CD4-positive, alpha-beta T cell treated with Interleukin-12 subunit alpha and Interleukin-12 subunit beta, for 1 hour (primary cell): Measurements from ENCODE around the gene OSBP2.

Experiments used
- DNase-seq: peaks from one replicate; pipeline ENCODE4 v3.0.0-alpha.2; 2020

OSBP2 gene

GRCh38 chr22:30871391-30872284 is 177.0 kb downstream of the OSBP2 start:
- no peak for DNase-seq

DNA sequence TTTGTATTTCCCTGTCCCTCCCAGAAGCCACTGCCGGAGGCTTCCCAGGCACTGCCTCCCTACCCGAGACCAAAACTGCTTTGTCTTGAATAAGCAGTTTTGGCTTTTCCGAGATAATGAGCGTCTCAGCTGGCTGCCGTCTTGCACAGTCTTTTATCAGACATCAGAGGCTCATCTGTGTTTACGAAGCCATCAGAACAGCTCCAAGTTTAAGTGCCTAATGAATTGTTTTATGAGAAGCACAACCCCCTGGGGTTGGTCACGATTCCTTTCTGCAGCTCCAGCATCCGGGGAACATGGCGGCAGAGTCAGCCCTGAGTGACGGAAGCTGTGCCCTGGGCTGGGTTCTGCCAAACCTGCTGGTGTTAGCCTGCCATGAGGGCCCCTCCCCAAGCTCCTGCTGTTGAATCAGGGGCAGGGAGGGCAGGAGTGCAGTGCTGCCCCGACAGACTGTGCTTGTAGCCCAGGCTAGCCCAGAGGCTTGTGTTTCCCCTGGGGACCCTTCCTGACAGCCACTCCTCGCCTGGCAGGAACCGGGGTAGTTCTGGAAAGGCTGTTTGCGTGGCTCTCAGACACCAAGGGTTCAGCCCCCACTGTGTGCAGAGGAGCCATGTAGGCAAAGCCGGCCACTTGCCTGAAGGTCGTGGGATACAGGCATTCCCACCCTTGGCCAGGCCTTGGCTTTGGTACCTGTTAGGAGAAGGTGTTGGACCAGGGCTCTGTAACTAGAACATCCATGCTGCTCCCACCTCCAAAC is 177.8 kb downstream of the OSBP2 start:
- DNase-seq: no peak

DNA sequence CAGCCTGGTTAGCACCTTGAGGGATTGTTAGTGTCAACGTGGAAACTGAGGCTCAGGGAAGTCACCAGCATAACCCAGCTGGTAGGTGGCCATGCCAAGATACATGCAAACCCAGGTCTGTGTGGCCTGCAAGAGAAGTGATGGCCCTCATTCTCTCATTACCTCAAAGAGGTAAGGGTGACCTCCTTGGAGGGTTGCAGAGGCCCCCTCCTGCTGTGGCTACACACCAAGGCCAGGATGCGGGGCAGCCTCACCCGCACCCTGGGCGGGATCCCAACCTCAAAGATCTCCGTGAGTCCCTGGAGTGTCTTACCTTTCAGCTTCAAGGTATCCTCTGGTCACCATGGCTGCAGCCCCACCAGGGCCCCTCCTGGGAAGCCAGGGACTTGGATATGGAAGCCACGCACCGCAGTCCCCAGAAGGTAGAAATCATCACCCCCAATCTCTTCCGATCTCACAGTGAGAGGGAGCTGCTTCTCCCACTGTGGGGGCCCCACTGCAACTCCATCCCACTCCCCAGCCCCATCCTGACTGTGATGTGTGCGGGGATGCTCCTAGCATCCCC is 178.5 kb downstream of the OSBP2 start:
- no peak for DNase-seq

- DNase-seq: no peak
These were observed 179.0 kb downstream of the OSBP2 start for GRCh38 chr22:30873661-30874060.

GRCh38 chr22:30874431-30875370 is 180.0 kb downstream of the OSBP2 start:
- DNase-seq: no peak

- no peak for DNase-seq
These were observed 181.0 kb downstream of the OSBP2 start for GRCh38 chr22:30875481-30876215.

DNA sequence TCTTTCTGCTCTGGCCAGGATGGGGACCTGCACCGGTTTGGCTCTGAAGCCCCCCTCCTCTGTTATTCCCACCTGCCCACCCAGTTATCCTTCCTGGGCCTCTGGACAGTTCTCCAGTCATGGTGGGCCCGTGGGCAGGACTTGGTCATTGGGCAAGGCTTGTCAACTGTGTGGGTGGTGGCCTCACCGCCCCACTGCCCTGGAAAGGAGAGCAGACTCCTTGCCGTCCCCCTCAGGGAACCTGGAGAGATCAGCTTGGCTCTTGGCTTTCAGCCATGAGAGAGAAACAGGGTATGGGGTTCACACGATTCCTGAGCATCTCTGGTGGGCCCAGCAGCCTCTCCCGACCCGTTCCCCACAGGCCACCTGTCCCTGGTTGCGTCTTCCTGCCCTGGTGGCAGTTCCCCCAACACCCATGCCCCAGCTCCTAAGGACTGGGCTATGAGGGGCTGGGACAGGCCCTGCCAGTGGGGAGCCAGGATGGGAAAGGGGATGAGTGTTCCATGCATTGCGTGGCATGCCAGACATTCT is 181.6 kb downstream of the OSBP2 start:
- no peak for DNase-seq

DNA sequence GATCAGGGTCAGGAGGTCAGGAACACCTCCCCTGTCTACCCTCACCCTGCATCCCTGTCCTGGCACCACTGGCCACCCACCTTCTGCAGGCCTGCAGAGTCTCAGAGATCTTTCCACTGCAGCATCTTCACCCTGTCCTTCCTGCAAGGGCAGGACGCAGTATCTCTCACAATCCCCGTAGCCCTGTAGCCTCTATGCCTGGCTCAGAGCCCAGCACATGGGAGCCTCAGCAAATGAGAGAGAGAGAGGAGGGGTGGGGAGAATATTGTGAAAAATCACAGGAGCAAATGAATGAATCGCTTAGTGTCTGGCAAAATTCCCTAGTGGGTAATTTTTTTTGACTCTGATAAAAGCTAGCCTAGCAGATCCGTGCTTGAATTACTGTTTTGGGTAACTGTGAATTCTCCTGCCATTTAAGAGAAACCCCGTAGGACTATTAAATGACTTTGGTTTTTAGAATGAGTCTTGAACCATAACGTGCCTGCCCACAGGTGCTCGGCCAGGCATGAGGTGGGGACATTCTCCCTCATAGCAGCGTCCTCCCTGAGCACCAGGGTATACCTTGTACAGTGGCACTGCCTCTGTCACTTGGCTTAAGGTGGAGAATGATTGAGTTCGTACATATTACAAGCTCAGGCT is 182.4 kb downstream of the OSBP2 start:
- no peak for DNase-seq

GRCh38 chr22:30877662-30878515 is 183.2 kb downstream of the OSBP2 start:
- DNase-seq: no peak

DNA sequence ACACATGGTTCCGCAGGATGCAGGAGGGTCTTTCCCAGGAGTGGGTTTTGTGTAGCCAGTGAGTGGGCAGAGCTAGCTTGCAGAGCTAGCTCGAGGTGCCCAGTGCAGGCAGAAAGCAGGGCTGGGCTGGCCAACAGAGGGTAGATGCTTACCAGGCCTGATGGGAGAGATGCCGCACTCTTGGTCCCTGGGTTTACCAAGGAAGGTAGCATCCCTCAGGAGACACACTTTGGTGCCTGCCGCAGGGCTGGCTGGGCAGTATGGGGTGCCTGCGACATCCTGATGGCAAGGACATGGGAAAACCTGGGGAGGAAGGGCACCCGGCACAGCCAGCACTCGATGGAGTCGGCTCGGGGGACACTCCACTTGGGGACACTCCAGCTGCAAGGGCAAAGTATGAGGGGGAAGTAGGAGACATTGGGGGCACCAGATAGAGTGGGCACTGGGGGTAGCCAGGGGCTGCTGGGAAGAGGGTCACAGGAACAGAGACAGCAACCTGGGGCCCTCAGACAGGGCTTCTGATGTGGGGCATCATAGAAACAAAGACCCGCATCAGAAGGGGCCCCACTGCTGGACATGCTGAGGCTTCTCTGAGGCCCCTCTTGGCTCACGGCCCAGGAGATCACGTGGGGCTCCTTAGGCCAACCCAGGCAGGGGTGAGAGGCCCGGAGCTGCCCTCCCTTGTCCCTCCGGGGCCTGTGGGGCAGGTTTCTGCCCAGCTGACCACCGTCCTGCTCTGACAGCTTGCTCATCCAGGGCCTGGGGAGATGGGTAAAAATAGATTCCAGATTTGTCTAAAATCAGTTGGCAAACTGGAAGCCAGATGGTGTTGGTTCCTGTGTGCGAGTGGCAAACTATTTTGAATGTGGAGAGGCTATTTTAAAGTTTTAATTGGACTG is 184.1 kb downstream of the OSBP2 start:
- no peak for DNase-seq

DNA sequence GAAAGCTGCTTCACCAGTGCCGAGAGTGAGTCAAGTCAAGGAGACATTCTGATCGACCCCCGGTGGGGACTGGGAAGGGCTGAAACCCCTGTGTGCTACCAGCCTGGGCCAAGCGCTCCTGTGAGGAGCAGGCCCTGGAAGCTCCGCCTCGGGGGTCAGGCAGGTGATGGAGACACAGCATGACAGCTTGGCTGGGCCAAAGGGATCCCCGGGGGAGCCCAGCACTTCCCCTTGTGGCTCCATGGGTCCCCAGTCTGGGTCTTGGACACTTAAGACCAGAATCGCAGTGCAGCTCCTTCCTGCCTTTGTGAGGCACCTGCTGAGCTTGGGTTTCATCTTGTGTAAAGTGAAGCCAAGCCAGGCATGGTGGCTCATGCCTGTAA is 184.7 kb downstream of the OSBP2 start:
- no peak for DNase-seq

DNA sequence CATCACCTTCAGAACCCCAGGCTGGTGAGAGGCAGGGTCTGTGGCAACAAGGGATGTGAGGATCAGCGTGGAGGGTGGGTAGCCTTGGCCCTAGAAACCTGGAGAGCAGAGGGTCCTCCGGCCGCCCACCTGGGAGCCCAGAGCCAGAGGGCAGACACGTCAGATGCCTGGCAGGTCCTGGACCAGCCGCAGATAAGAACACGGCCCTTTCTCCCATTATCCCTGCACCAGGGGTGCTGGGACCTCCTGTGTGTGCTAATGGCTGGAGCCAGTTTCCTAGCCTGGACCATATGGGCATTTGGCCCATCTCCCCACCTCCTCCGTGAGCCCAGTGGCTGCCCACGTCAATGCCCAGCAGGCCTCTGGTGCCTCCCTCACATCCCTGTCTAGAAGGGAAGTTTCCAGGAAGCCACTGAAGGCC is 185.5 kb downstream of the OSBP2 start:
- no peak for DNase-seq

DNA sequence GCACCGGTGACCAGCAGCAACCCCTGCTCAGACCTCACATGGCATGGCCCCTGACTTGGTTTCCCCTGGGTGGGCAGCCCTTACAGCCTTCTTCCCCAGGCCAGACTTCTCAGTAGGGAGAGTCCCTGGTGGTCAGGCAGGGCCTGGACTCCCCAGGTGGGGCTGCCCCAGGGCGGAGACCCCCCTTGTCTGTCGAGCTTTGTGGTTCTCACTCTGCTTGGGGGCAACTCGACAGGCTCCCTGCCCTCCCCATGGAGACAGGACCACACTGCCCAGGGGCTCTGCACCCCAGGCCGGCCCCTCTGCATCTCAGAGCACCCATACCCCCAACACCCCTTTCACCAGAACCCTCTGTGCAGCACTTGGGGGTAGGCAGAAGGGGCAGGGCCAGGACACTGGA is 186.2 kb downstream of the OSBP2 start:
- no peak for DNase-seq

- DNase-seq: no peak
These were observed 186.9 kb downstream of the OSBP2 start for GRCh38 chr22:30881361-30882183.

- no peak for DNase-seq
These were observed 187.6 kb downstream of the OSBP2 start for GRCh38 chr22:30882184-30882717.

DNA sequence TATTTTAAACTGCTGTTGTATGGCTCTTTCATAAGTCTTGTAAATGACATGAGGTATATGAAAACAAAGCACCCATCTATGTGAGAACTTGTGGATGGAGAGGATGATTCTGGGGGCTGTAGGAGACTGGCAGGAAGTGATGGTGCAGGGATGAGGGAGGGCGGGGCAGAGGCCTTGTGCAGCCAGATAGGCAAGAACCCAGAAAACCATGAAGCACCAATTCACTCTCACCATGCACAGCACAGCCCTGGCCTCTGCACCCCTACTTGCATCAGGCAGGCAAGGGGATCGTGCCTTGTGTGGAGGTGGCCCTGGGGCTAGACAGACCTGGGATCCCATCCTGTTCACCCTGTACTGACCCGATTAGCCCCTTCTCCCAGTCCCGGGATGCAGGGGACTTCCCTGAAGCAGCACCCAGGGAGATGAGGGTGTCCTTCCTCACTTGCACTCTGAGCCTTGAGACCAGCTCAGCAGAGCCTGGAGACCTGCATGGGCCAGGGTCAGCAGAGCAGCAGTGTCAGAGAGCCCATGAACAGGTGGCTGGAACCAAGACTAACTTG is 188.4 kb downstream of the OSBP2 start:
- DNase-seq: no peak

- no peak for DNase-seq
These were observed 189.0 kb downstream of the OSBP2 start for GRCh38 chr22:30883586-30884145.
